ENCODE results near the gene CDRT15. TPM values are rescaled to one million over a fixed set of nuclear protein-coding genes. Genes with fewer than 3 reads are reported as not detected.
"Not testable (repeated sequence)": the region's sequence is repeated elsewhere in the genome, so short reads cannot be mapped to it uniquely, and the experiment has no call there.

Gene CDRT15
- not detected for total RNA-seq
- 1 to 10 TPM in 3 of 6 donors, under 1 TPM in 3; 0.83 to 1.6 (median 1.0) TPM for polyA plus RNA-seq (ENCODE audit: insufficient read length in 6 of 6)
- long read RNA-seq, donor 1: 0 reads
- long read RNA-seq, donor 2: 0 reads
- long read RNA-seq, donor 3: 0 reads
- long read RNA-seq, donor 4: 0 reads
- long read RNA-seq, donor 5: 0 reads
- long read RNA-seq, donor 6: 0 reads
- long read RNA-seq, donor 7: 0 reads
- long read RNA-seq, donor 8: 0 reads
- long read RNA-seq, donor 9: 0 reads
- long read RNA-seq, donor 10: 0 reads
- long read RNA-seq, donor 11: 0 reads
- long read RNA-seq, donor 12: 0 reads

- H3K4me3 ChIP-seq; H3K4me1 ChIP-seq; H3K9me3 ChIP-seq; H3K36me3 ChIP-seq; H3K27ac ChIP-seq; H3K27me3 ChIP-seq; DNase-seq; intact Hi-C loops (cut with DNase I); ATAC-seq: not testable (repeated sequence)
Measured at GRCh38 chr17:14236762-14237161, at the start of gene CDRT15. Gene CDRT15, minus strand, starts transcription at chr17:14236862. Its CDS starts 29 bp downstream, at chr17:14236833.

- Histone ChIP-seq H3K36me3 (no peaks in the 10 kb centered on the region), H3K27me3 (peaks cover 0 to 20% of the 10 kb centered on the region in 2 donors), H3K4me1 (no peaks in the 10 kb centered on the region), H3K4me3 (no peak overlapping the region), H3K27ac (no peak overlapping the region), H3K9me3 (no peaks in the 10 kb centered on the region)
- no peak for DNase-seq
- intact Hi-C loops (cut with DNase I): no loop called here
- TF ChIP-seq CTCF (IDR thresholded peaks at IDR 0.05): no peak
- no peak for ATAC-seq
Measured at GRCh38 chr17:14282726-14283125, 46.1 kb upstream of the CDRT15 start.

- Histone ChIP-seq H3K27me3 (peaks cover 0 to 20% of the 10 kb centered on the region in 2 donors), H3K4me3 (no peak overlapping the region), H3K9me3 (no peaks in the 10 kb centered on the region), H3K36me3 (no peaks in the 10 kb centered on the region), H3K27ac (no peak overlapping the region), H3K4me1 (no peaks in the 10 kb centered on the region)
- DNase-seq (no peak), ATAC-seq (no peak)
- no peak for TF ChIP-seq CTCF (IDR thresholded peaks at IDR 0.05)
- intact Hi-C loops (cut with DNase I): no loop called here
Measured at GRCh38 chr17:14281530-14281929, 44.9 kb upstream of the CDRT15 start.

GRCh38 chr17:14276535-14277250, 40.0 kb upstream of the CDRT15 start:
- Histone ChIP-seq H3K9me3 (peaks cover 0 to 5% of the 10 kb centered on the region in 2 donors), H3K4me3 (no peak overlapping the region), H3K4me1 (no peaks in the 10 kb centered on the region), H3K27ac (no peak overlapping the region), H3K27me3 (peaks cover 0 to 10% of the 10 kb centered on the region in 2 donors), H3K36me3 (no peaks in the 10 kb centered on the region)
- no peak for ATAC-seq
- no peak for TF ChIP-seq CTCF (IDR thresholded peaks at IDR 0.05)
- DNase-seq: no peak
- intact Hi-C loops (cut with DNase I): no loop called here

GRCh38 chr17:14270508-14270907, 33.8 kb upstream of the CDRT15 start:
- H3K27me3 ChIP-seq: no peaks in the 10 kb centered on the region
- H3K9me3 ChIP-seq: peaks cover 0 to 5% of the 10 kb centered on the region in 2 donors
- no peaks in the 10 kb centered on the region for H3K4me1 ChIP-seq
- no peaks in the 10 kb centered on the region for H3K36me3 ChIP-seq
- TF ChIP-seq CTCF (IDR thresholded peaks at IDR 0.05): no peak
- ATAC-seq (no peak), DNase-seq (no peak)
- intact Hi-C loops (cut with DNase I): no loop called here
- no peak overlapping the region for H3K27ac ChIP-seq
- H3K4me3 ChIP-seq: no peak overlapping the region

Measured in left lung (tissue), 14 donors.